Left ventricle myocardium superior (tissue), 1 donor: ENCODE data around the gene CD86. TPM values are rescaled to one million over a fixed set of nuclear protein-coding genes. Genes with fewer than 3 reads are reported as not detected.

ENCODE experiments used
- ATAC-seq: fragments of 200-7000 bp; cut with Tn5 transposase; one replicate; pipeline ENCODE4 v1.9.1; 2020; ENCODE audit warnings: mild to moderate bottlenecking, moderate library complexity
- DNase-seq: peaks from one replicate; pipeline ENCODE4 v3.0.0-alpha.2; 2020
- intact Hi-C: fragments of 100-400 bp; cut with micrococcal nuclease; formaldehyde crosslinking; loops from one replicate; pipeline ENCODE4 v1.11.0; 2022
- total RNA-seq: library from RNA; stranded (reverse); fragmentation: NEBNext Ultra II Directional; extraction: Animal tissue kit (Norgen Biotek cat#: 25700); gene quantifications from one replicate; pipeline ENCODE4 v1.2.1, GENCODE V29; 2021
- donor health status: DM: no; HTN: yes; CAD: no; lungs with severe emphysema.

CD86 gene
- total RNA-seq, 1 donor from 2014 or later, result 4.4 TPM

GRCh38 chr3:122052968-122053367 is 2.2 kb upstream of the CD86 start:
- intact Hi-C loops, result no loop called here
- no peak for DNase-seq
- no peak for ATAC-seq

- intact Hi-C loops, result no loop called here
- DNase-seq (no peak), ATAC-seq (no peak)
These were observed 2.5 kb downstream of the CD86 start for GRCh38 chr3:122057671-122058070.

- ATAC-seq, result no peak
- intact Hi-C loops, result no loop called here
- DNase-seq, result no peak
These were observed 3.1 kb downstream of the CD86 start for GRCh38 chr3:122058294-122058693.

- DNase-seq, result no peak
- intact Hi-C loops, result no loop called here
- no peak for ATAC-seq
These were observed 5.0 kb downstream of the CD86 start for GRCh38 chr3:122060040-122060698.

GRCh38 chr3:122063908-122064307 is 8.7 kb downstream of the CD86 start:
- no peak for DNase-seq
- intact Hi-C loops, result no loop called here
- ATAC-seq, result peak; percentile 44

GRCh38 chr3:122064326-122064725 is 9.2 kb downstream of the CD86 start:
- intact Hi-C loops, result no loop called here
- ATAC-seq (no peak), DNase-seq (no peak)

GRCh38 chr3:122066331-122067213 is 11.4 kb downstream of the CD86 start:
- intact Hi-C loops, result no loop called here
- DNase-seq (no peak), ATAC-seq (no peak)

- ATAC-seq (peak; percentile 27), DNase-seq (no peak)
- intact Hi-C loops, result no loop called here
These were observed 12.0 kb downstream of the CD86 start for GRCh38 chr3:122067214-122067550.

GRCh38 chr3:122067588-122068240 is 12.6 kb downstream of the CD86 start:
- DNase-seq (no peak), ATAC-seq (no peak)
- intact Hi-C loops, result no loop called here

GRCh38 chr3:122074621-122075265 is 19.6 kb downstream of the CD86 start:
- DNase-seq (peak; percentile 71), ATAC-seq (peak; percentile 96)
- intact Hi-C loops, result no loop called here

- intact Hi-C loops, result no loop called here
- DNase-seq, result no peak
- ATAC-seq, result no peak
These were observed 21.5 kb downstream of the CD86 start for GRCh38 chr3:122076491-122077292.

GRCh38 chr3:122077293-122078234 is 22.4 kb downstream of the CD86 start:
- intact Hi-C loops, result no loop called here

GRCh38 chr3:122078235-122078935 is 23.2 kb downstream of the CD86 start:
- DNase-seq (no peak), ATAC-seq (no peak)
- intact Hi-C loops, result no loop called here

More at GRCh38 chr3:122077293-122078234, 22.4 kb downstream of the CD86 start:
- ATAC-seq (no peak), DNase-seq (no peak)

- intact Hi-C loops, result no loop called here
- ATAC-seq (no peak), DNase-seq (no peak)
These were observed 24.5 kb downstream of the CD86 start for GRCh38 chr3:122079524-122080206.

GRCh38 chr3:122080207-122080587 is 25.0 kb downstream of the CD86 start:
- ATAC-seq, result no peak
- DNase-seq, result no peak
- intact Hi-C loops, result no loop called here

- ATAC-seq (no peak), DNase-seq (no peak)
- intact Hi-C loops, result no loop called here
These were observed 26.5 kb downstream of the CD86 start for GRCh38 chr3:122081543-122082247.
